Left ventricle myocardium superior (tissue), 1 donor: ENCODE measurements around the gene ZCWPW2. TPM values are rescaled to one million over a fixed set of nuclear protein-coding genes. Genes with fewer than 3 reads are reported as not detected.

ENCODE experiments used
- ATAC-seq: fragments of 200-7000 bp; cut with Tn5 transposase; one replicate; pipeline ENCODE4 v1.9.1; 2020; ENCODE audit warnings: mild to moderate bottlenecking, moderate library complexity
- DNase-seq: peaks from one replicate; pipeline ENCODE4 v3.0.0-alpha.2; 2020
- intact Hi-C: fragments of 100-400 bp; cut with micrococcal nuclease; formaldehyde crosslinking; loops from one replicate; pipeline ENCODE4 v1.11.0; 2022
- long read RNA-seq: library from polyadenylated mRNA; unstranded; transcript quantifications from one replicate; pipeline ENCODE4 v2.0.0, GENCODE V29; 2021
- total RNA-seq: library from RNA; stranded (reverse); fragmentation: NEBNext Ultra II Directional; extraction: Animal tissue kit (Norgen Biotek cat#: 25700); gene quantifications from one replicate; pipeline ENCODE4 v1.2.1, GENCODE V29; 2021
- donor health status: DM: no; HTN: yes; CAD: no; lungs with severe emphysema.

The ZCWPW2 gene, protein sequence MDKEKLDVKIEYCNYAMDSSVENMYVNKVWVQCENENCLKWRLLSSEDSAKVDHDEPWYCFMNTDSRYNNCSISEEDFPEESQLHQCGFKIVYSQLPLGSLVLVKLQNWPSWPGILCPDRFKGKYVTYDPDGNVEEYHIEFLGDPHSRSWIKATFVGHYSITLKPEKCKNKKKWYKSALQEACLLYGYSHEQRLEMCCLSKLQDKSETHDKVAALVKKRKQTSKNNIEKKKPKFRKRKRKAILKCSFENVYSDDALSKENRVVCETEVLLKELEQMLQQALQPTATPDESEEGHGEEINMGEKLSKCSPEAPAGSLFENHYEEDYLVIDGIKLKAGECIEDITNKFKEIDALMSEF
- 3.1 TPM for total RNA-seq
- long read RNA-seq, partial matches to known transcripts = 0 of 2 reads
- long read RNA-seq, other reads (novel, unspliced or antisense) = 2 of 2 reads

DNA sequence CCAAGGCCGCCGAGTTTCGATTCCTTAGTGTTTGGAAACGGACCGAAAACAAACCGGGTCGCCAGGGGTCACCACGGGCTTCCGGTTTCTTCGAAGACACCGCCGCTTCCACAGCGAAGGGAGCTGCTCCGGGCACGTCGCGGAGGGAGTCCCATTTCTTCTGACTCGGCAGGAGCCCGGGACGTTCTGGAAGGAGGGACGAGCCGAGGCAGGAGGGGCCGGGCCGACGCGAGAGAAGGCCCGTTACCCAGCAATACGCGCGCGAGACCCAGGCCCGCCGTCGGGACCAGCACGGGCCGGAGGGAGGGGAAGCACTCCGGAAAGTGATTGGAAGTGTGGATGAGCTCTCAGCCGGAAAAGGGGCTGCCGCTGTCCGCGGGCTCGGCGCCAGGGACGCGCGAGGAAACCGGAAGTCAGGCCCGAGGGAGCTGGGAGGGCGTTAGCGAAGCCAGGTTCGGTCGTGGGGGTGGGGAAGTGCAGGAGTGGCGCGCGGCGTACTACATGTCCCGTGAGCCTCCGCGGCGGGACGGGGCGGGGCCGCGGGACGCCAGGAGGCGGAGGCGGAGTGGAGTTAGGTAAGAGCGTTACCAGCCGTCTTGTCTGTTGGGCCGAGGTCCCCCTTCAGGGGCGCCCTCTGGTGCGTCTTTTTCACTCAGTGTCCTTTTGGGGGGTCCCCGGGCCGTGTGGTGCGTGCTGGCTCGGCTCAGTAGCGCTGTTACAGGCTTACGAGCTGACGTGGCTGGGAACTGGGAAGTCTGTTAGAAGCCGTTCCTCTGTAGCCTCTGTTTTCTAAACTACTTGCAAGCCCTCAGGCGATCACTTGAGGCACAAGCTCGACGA, at the start of gene ZCWPW2, which contains the start of gene AZI2:
Gene ZCWPW2, plus strand, starts transcription at position 93 of the 840 bp plus-strand sequence. CDS start 64,348 bp downstream, outside the sequence.
Gene AZI2, minus strand, starts transcription at position 196 of the 840 bp plus-strand sequence. CDS start 8,207 bp downstream, outside the sequence.
- intact Hi-C loops = no loop called here
- peak; percentile 98 for ATAC-seq
- peak; percentile 97 for DNase-seq

DNA sequence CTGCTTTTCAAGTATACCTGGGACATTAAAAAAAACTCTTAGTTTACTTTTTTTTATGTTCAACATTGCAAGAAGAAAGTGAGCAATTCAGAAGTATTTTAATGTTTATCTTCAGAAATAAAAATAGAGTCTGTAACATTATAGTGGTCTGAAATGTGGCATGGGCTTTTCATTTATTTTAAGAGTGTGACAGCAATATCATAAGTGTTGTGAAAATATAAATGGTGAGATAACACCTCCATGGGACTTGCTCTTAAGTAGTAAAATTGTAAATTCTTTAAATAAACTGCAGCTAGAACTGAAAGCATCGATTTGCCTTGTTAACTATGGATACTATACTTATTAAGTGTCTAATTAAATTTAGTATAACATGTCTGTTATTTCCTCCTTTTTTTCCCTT, 48.8 kb upstream of the ZCWPW2 start:
- ATAC-seq = no peak
- DNase-seq = no peak
- intact Hi-C loops = no loop called here

DNA sequence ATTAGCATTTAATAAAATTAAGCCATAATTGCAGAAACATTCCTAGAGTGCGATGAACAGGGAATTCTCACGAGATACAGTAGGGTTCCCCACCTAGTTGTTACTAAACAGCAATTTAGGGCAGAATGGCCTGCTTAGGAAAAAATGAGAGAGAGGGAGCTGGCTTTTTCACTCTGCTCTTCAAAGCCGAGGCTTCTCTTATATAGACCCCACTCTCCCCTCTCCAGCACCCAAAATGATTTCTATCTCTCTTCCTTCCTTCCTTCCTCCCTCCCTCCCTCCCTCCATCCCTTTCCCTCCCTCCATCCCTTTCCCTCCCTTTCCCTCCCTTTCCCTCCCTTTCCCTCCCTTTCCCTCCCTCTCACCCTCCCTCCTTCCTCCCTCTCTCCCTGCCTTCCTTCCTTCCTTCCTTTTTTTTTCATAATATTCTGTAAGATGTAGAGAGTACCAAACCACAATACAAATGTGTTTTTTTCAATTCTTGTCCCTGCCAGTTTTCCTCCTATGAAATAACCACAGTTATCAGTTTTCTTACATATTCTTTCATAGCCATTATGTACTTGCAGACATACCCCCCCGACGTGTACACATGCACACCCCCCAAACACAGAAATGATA, 48.1 kb upstream of the ZCWPW2 start:
- DNase-seq = no peak
- intact Hi-C loops = no loop called here
- ATAC-seq = no peak

DNA sequence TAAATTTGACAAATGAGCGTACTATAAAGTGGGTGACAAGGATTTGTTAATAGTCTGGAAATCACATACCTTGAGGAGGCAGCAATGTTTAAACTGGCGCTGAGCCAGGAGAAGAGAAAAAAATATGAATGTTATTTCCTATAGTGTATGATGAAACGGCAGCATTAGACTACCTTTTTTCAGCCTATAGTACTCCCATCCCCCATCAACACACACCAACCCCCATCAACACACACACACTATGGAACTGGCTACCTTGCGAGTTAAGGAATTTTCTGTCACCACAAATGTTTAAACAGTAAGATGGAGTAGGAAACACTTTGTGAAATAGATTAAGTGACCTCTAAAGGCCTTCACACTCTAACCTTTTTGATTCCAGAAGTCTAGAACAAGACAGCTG, 46.8 kb upstream of the ZCWPW2 start:
- ATAC-seq (no peak), DNase-seq (no peak)
- intact Hi-C loops = no loop called here

DNA sequence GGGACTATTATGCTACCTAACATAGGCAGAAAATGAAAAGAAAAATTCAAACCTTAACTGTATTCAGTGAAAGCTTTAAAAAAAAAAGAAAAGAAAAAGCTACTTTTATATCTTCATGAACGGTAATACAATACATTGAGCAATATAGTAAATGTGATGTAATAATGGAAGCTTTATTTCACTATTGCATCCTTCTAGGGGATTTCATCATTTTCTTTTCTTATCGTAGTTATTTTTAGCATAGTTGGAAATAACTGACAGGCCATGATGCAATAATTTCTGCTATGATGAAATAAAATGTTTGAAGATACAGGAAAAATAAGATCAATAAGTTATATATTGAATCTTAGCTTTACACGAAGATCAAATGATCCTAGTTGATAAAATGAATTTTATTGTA, 40.3 kb upstream of the ZCWPW2 start:
- ATAC-seq (no peak), DNase-seq (no peak)
- intact Hi-C loops = no loop called here

DNA sequence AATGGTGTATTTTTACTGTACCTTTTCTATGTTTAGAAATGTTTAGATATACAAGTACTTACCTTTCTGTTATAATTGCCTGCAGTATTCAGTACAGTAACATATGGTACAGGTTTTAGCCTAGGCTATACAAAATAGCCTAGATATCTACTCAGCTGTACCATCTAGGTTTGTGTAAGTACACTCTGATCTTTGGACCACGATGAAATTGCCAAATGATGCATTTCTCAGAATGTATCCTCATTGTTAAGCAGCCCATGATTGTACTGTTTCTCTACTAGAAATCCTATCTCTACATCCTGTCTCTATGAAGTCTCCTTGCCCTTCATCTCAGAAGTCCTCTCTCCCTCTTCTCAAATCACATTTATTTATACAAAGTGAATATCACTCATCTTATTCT, 32.8 kb upstream of the ZCWPW2 start:
- ATAC-seq (no peak), DNase-seq (no peak)
- intact Hi-C loops = no loop called here

DNA sequence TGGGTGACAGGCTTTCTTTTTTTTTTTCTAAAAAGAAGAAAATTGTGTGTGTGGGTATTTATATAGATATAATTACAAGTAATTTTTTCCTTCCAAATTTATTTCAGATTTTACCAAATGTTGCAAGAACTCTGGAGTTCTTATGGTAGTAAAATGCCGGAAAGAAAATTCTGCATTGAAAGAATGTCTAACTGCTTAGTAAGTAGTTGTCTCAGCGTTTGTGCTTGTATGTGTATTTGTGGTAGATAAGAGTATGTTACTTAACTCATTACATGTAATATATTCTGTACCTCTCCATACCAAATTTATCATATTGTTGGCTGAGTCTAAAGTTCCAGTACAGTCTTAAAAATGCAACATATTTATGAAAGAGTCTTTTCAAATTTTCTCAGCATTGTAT, 32.3 kb upstream of the ZCWPW2 start:
- ATAC-seq = no peak
- no peak for DNase-seq
- intact Hi-C loops = no loop called here

DNA sequence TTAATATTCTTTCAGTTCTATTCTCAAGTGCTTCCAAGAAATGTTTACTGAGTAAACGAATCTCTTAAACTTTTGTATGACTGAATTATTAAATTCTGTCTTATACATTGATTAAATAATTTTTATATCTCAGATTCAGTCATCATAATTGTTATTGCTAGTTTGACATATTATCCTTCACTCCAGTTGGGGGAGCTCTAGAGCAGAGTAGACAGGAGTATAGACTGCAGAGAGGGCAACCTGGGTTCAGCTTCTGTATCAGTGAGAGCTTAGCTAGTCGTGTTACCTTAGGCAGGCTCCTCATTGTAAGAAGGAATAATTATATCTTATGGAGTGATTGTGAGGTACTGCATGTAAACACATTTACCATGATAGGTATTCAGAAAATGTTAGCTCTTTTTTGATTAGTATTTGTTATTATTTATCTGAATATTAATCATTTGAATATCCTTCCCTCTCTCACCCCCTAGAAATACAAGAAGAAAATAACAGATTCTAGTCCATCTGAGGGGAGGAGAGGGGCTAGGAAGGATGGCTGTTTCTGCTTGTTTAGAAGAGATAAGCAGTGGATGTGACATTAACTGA, 31.0 kb upstream of the ZCWPW2 start:
- DNase-seq (no peak), ATAC-seq (peak; percentile 50)
- intact Hi-C loops = no loop called here

DNA sequence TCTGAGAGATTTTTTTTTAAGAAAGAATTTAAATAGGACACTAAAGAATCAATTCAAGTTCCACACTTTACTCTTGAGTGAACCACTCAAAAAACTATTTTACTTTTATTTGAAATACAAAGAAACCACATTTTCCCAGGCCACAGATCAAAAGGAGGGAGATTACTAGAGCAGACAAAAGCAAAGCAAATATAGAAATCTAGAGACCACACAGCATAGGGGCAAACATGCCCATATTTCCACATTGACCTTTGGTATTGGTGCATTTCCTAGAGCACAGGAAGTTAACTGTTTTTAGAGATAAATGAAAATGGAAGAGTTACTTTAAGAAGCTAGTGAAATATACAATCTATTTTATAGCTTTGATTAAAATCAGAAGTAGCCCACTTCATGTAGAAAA, 27.5 kb upstream of the ZCWPW2 start:
- ATAC-seq (no peak), DNase-seq (no peak)
- intact Hi-C loops = no loop called here

DNA sequence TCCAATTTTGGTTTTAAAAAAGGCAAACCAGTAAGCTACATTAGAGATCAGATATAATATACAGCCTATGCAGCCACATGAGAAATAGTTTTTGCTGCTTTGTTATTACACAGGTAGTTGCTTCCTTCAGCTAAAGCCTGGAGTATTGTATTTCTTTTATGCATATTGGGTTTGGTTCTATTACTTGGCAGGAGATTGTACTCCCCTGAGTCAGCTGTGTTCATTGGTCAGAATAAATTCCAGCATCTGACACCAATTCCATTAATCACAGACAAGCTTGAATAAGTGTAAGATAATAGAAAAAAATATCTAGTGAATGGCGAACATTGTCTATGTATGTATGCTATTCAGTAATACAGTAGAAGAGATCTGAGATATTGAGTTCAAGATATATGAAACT, 26.1 kb upstream of the ZCWPW2 start:
- no peak for ATAC-seq
- intact Hi-C loops = no loop called here
- DNase-seq = no peak

DNA sequence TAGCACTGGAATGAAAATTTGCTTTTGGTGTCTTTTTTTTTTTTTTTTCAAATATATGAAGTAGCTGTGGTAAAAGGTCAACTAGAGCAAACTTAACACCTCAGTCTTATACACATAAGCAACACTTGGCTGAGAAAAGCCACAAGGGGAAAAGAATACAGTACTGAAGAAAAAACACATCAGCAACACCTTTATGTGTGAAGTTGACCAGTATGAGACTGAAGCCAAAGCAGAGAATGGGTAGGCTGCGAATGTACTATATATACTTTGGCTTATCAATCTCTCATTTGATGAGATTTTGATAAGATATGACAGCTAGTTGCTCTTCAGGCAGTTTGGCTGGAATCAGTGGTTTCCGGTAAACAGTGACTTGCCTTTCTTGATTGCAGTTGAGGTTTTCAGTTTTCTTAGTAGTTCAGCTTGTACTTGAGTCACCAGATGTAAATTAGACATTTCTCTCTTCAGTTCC, 22.0 kb upstream of the ZCWPW2 start:
- DNase-seq (no peak), ATAC-seq (peak; percentile 38)
- intact Hi-C loops = no loop called here

DNA sequence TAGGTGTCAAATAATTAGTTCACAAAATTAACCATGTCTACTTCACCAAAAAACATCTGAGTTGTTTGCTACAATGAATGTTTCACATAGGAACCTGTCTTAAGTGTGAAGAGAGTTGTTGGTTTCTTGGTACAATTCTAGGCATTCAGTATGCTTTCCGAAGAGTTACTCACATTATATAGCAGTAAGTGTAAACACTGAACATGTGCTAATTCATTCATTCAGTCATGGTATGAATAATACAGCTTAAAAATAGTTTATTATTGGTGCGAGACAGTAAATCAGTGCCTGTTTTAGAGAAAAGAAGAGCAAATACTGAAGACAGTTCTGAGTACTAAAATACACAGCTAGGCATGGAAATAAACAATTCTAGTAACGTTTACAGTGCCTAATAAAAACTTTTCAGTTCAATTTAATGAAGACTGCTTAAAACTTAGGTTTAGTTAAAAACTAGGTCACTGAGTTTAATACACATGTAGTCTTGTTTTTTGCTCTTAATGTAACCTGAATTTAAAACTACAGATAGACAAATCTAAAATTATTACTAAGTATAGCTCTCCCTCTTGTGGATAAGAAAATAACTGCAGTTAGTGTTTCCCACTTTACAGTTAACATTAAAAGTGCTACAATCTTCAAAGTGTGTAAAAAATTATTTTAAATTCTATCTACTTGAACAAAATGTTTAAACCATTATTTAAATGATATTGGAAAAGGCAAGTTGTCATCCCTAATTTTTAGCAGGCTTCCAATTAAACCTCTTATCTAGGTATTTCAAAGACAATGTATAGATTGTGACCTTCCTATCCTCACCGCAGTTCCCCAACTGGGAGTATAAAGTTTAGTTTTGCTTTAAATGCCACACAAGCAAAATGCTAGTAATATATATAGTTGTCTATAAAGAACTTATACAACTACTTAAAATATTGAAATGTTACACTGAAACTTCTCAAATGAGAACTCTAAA, 20.1 kb upstream of the ZCWPW2 start:
- no peak for ATAC-seq
- intact Hi-C loops = loop anchor here (2.0 kb wide), 1 partner anchor 616 kb away; no protein-coding TSS in a partner anchor
- DNase-seq = no peak

DNA sequence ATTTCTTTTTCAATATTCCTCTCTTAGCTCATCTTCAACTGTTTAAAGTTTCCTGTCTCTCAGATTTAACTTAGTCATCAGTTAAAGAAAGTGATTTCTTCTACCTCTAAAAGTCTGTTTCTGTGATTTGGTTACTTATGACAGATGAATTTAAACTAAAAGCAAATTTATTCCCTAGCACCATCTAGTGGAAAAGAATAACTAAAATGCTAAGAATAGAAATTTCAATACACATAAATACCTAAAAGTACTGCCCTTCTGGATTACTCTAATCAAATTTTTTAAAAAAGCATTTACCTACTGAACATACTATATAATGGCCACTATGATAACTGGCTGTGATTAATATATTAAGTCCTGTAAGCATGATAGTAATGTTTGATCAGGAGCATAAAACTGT, 14.0 kb upstream of the ZCWPW2 start:
- intact Hi-C loops = no loop called here

DNA sequence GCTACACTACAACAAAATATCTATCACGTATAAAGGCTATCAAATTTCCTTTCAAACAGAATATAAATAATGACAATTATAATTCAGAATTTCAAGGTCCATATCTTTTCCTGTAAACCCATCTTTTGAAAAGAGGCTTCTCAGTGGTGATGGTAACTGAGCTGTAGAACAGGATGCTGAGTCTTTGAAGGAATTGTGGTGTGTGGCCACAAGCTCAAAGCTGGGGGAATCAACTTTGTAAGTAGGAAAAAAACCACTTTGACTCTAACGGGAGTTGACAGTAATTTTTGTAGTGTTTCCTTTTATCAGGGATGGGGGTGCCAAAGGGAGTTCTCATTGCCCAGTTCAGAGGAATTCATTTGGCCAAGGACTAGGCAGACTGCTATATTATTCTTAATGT, 13.3 kb upstream of the ZCWPW2 start:
- ATAC-seq = no peak
- DNase-seq = no peak
- intact Hi-C loops = no loop called here

More for the DNA sequence above, 14.0 kb upstream of the ZCWPW2 start:
- no peak for ATAC-seq
- DNase-seq = no peak

DNA sequence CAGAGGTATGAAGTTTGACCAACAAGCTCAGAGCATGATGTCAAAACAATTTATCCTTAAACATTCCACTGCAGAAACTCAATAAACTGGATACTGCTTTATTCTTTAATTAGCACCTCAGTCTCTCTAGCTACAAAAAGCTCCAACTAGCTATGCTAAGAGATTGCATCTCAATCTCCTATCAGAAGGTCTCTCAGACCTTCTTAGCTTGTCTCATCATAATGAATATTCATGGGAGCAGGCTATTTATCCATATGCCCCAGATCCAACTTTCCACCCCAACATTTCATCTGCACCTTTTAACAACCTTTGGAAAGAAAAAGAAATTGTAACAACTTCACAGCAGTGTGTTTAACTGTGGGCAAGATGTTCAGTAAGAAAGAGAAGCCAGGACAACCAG, 11.3 kb upstream of the ZCWPW2 start:
- ATAC-seq (no peak), DNase-seq (no peak)
- intact Hi-C loops = no loop called here

DNA sequence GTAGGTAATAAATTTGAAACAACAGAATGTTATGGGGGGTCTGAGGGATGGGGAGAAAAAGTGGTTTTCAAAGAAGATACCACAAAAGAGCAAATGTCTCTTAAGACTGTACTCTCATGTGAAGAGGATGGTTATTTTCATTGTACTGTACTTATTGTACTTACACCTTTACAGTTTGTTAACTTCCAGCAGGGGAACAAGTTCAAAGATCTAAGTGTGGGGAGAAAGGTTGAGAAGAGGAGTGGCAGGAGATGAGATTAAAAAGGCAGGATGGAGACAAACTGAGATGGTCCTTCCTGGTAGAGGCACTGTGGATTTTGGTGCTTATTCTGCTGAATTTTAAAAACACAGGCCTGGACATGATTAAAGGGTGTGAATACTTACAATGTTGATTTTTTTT, 5.4 kb upstream of the ZCWPW2 start:
- DNase-seq (no peak), ATAC-seq (no peak)
- intact Hi-C loops = no loop called here

DNA sequence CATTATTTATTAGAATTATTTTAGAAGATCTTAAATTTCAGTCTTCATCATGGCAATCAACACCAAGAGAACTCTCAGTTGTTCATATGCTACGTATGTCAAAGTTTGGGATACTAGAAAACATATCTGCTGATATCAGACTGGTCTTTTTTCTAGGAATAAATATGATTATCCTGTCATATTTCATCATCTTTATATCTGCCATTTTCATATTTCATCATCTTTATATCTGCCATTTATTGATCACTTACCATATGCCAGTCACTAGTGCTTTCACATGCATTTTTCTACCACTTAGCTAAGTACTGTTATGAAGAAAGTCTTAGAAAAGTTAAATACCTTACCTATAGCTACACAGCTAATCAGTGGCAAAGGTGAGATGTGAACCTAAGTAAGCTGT, 2.8 kb upstream of the ZCWPW2 start:
- intact Hi-C loops = no loop called here
- no peak for ATAC-seq
- DNase-seq = no peak
